ELR (cell line): ENCODE data around the gene KIF16B.
"Not testable (repeated sequence)": the region's sequence is repeated elsewhere in the genome, so short reads cannot be mapped to it uniquely, and the experiment has no call there.

Experiments
- DNase-seq: peaks from one replicate; pipeline ENCODE4 v3.0.0-alpha.2; 2015; ENCODE audit warnings: low read depth

KIF16B gene

DNA sequence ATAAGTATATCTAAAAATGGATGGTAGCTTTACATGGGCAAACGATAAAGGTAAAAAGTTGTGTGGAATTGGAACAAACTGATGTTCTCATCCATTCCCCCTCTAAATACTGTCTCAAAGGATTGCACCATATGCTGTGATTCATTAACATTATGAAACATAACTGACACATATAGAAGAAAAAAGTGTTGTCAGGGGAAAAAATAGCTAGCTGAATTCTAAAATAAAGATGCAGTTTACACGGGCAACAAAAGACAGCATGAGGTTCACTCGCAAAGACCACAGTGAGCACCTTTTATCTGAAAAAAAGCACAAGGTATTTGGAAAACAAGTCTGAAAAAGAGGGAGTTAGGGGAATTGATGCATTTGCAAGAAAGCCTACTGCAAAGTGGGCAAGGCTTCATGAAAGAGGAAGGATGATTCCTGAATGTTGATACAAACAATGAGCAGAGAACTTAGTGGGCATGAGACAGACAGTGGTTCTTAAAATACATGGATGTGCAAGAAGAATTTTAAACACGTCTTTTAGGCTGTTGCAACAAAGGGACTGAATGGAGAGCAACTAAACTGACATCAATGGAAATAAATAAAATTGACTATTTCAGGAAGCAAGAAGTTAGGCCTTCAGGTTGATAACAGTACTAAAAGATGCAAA lies 280.9 kb downstream of the KIF16B start:
- no peak for DNase-seq

DNA sequence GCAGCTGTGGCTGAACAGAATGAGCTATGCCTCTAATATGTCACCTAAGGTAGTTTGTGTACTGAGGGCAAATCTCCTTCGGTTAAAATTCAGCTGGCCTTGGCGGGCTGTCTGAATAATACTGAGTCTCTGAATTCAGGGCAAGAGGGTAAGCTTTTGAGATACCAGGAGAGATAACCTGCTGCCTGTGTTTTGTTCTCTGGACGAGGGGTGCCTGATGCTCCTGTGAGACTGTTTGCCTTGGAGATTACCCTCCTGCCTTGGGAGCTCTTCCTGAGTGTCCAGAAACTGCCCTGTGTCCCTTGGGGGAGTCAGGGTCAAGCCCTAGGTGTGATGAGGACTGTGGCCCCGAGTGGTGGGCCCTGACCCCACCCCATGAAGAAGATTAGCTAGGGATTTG lies 282.9 kb downstream of the KIF16B start:
- DNase-seq: no peak

DNA sequence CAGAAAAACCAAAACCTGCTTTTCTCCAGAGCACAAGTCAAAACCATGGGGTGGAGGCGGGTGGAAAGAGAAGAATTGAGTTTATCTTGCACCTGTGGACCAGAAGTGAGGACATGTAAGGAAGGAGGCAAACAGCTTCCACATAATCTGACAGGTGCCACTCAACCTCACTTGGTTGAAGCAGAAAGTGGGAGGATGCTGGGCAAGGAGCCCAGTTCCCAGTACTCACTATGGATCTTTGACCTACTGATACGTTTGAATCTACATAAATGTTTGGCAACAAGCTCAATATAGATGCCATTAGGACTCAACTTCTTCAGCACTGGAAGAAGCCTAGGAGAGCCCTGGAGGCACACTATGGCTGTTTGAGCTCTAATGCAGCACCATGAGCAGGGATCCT lies 285.5 kb downstream of the KIF16B start:
- no peak for DNase-seq

DNA sequence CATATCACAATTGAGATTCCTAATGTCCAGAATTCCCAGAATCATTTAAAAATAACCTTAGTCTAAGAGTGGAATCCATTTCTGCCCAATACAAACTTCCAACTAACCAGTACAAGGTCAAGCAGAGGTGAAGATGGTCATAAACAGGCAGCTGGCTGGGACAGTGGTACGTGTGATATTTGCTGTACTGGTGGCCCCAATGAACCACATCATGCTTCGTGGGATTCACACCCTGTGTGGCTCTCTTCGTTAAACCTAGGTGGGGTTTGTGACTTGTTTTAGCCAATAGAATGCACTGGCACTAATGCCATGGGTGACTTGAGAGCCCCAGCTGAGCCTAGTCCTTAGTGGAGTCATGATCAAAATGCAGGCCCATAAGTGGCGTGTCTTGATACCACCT lies 286.6 kb downstream of the KIF16B start:
- DNase-seq: no peak

DNA sequence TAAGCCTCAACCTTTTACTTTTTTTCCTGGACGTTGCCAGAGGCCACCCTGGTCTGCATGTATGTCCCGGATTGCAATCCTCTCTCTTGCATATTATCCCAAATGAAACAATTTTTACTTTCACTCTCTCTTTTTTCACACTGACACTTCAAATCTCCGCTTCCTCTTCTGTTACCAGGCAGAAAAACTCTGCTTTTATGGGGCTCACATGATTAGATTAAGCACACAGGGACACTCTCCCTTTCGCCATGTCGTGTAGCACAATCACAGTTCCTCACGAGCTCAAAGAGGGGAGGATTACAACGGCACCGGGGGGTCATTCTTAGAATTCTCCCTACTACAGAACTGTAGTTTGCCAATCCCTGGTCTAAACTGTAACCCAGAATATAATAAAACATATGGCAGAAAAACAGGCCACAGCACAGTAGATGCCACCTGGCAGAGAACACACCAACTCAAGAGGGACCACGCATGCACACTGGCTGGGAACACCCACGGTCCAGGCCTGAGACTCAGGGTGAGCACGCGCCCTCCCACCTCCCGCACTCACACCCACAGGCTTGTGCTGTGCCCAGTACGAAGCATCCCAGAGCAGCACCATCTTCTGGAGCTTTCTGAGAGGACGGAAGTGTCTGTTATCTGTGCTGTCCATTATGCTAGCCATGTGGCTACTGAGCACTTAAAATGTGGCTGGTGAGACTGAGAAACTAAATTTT lies 288.7 kb downstream of the KIF16B start:
- no peak for DNase-seq

DNA sequence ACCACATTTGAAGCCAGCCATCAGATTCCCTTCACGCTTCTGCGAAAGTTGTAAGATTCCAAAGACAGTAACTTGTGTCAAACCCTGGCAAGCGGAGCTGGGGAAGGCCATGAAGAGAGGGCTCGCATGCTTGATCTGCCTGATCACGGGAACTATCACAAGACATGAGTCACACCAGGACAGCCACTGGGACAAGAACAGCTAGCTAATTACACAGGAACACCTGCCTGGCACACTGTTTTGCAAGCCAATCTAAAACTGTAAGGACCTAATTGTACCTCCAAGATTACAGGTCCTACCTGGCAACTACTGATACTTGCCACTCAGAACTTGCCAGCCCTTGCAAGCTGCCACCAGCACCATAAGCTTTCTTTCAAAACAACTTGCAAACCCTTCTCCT lies 289.3 kb downstream of the KIF16B start:
- no peak for DNase-seq

DNA sequence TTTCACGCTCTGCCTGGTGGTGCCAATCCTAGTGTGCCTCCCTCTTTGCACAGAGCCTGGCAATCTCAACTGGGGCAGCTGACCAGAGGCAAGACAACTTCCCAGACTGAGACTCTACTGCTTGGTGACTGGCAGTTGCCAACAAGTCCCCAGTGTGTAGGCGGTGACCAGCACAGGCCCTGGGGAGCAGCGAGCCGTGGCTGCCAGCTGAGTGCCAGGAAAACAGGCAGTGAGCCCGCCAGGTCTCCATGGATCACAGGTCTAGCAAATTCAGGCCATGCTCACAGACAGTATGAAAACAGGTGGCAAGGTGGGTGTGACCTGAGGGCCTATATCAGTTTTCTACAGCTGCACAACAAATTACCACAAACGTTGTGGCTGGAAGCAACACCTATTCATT lies 289.9 kb downstream of the KIF16B start:
- no peak for DNase-seq

DNA sequence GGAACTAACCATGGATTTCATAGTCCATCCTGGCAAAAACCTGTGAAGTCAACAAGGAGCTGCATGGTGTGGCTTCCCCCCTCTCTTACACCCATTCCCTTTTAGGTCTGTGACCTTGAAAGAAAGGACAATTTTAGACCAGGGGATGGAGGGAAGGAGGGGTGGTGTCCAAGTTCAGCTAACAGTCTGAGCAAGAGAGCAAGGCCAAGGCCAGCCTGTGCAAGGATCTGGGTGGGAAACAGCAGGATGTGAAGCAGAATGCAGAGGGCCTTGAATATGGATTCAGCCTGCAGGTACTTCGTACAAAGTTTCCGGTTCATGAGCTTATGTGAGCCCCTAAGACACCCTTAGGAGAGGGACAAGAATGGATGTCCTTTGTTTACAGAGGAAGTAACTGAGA lies 293.0 kb downstream of the KIF16B start:
- no peak for DNase-seq

DNA sequence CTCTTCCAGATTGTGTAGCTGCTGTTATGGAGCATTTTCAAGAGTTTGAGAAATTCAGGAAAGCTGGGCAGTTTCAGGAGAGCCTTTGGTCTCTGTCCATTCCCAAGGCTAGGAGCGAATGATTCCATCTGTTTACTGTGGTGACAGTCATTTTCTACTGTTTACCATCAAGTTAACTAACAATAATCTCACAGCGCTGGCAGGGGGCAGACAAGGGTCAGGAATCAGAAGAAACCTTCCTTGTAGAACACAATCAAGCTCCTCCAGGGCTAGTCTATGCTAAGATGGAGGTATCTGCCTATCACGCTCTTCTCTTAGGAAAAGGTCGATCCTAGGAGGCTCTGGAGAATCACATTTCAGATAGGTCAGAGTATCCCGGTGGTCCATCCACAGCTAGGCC lies 293.9 kb downstream of the KIF16B start:
- DNase-seq: peak; percentile 3

DNA sequence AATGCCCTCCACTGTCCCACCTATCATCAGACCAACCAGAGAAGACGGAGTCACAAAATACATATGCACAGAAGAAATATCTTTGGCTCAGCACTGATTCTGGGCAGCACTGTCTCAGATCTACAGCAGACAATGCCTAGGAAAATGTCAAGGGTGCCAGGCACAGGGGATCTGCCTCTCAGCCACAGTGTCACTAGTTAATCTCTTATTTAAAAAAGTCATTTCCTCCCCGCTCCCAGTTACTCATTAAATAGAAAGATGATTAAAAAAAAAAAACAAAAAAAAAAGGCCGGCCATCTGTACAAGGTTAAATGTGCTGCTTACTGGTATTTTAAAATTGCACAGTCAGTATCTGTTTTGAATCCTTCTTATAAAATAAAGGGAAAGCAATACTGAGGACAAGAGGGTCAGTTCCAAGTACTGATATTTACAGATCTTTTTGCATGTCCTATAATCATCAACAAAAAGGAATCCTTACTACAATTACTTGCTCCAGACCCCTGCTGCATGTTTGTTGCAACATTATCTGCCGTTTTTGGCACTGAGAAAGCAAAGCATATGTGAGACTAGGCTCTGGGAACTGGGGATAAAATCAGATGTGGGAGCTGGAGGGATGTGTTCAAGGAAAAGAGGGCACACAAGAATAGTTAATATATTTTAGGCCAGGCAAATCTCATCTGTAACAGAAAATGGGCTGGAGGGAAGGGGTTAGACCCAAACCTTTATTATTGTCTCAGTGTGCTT lies 299.3 kb downstream of the KIF16B start:
- no peak for DNase-seq

DNA sequence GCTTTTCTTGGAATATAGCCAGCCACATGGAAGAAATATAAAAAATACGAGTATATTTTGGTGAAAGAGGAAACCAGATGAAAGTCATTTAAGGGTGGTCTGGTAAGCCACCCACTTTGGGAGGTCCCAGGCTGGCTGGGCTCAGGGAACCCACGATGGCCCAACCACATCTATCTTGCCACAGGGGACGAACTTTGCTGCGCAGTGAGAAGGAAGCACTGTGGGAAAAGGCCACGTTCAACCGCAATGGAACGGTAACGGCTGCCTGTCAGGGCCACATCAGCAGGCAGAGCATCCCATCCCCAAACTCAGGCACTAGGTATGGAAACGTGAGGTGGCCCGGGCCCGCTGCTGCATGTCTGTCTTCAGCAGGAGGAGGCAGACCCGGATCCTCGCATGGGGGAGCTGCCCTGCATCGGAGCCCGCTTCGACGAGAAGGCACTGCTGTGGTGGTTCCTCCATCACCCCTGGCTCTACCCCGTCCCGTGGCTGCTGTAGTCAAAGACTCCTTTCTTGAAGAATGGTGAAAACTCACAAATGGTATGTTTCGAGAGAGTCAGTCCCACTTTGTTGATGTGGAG lies 300.4 kb downstream of the KIF16B start:
- DNase-seq: no peak

DNA sequence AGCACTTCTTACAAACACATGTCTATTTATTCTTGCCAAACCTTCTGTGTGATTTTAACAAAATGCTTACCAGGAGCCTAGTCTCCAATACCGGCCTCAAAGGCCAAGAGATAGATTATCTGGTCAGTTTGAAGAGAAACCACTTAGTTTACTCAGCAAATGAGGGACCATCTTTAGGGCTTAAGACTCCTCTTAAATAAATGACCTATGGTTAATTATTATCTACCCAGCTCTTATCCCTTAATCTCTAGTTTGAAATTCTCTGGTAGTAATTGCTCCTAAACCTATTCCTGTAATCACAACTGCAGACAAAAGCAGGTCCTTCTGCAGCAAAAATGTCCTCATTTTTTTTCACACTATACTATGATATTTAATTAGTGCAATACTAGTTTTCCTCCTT lies 301.8 kb downstream of the KIF16B start:
- DNase-seq: no peak

DNA sequence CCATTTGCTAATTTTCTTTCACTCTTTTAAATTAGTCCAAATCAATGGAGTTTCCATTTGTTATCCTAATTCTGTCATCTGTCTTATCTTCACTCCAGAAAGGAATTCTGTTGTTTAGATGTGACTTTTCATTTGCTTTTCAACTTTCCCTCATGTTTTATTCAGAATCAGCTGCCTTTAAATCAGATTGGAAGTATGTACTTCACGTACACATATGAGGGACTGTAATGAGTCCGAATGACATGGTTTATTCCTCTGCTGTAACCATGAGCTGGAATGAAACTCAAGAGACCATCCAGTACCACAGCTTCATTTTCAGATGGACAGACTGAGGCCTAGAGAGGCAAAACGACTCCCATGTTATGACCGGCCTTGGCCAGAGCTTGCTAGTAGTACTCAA lies 302.3 kb downstream of the KIF16B start:
- DNase-seq: no peak

DNA sequence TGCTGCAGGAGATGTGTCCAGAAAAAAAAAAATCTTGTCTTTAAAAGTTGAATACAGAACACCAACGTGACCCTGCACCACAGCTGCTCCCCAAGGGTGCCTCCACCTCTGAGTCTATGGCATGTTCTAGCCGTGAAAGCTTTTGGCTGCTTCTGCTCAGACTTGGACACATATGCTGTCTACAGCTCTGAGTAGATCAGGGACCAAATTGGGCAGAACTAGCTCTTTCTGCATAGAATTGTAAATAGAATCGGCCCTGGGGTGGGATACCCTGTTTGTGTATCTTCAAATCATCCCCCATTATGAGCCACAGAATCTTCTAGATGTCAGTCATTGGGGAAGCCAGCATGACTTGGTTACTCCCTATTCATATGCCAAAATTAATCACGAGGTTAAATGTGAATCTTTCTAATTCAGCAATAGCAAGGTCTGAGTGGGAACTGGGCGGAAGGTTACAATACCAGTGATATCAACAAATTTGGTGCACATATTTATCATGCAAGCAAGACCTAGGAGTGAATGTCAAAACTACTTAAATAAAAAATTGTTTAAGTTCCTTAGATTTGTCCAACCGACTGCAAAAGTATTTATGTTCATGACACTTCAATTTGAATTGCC lies 302.8 kb downstream of the KIF16B start:
- DNase-seq: no peak

DNA sequence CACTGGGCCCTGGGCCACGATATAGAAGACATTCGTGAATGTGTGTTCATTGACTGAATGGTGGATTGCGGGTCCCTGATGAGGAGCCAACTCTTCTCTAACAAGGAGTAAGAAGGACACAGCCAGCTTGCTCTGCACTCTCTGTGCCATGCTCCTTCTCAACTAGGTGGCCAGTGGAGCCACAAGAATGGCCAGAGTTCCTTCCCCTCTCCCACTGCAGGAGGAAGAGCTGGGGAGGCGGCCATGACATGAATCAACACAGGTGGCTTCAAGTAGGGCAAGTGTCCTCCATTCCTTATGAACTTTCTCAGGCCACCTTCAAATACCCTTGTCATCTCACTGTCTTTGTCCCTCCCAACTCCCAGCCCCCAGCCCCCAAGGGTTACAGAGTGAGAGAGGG lies 305.7 kb downstream of the KIF16B start:
- no peak for DNase-seq

DNA sequence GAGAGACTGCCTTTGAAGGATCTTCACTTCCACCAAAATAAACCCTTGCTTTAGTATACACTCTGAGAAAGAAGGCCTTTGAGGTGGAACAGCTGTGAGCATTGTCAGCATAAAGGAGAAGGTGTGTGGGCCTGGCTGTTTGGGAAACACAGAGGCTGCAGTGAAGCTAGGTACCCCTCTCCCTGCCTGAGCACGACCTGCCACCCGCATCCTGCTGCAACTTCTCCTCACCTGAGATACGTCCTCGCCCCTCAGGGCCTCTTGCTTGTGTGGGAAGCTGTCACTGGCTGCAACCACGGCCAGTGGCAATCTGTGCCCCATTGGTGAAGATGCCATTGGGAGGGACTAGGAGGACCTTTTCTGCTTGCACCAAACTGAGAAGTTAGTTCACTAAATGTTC lies 307.9 kb downstream of the KIF16B start:
- no peak for DNase-seq

DNA sequence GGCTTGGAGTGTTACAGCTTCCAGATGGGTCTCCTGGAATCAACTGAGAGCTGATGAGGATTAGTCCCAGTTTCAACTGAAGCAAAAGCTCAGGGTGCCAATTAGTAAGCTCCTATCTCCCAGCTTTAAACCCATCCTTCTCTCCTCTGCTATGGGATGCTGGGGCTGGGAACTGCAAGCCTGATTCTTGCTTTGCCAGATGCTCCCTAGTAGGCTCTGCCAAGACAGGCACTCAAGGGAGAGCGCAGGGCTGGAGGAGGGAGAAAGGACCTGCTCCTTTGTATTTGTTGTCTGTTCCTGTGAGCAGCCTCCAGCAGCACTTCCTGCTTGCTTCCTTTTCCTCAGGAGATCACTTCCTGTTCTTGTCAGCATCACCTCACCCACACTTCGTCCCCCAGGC lies 309.7 kb downstream of the KIF16B start:
- DNase-seq: no peak

DNA sequence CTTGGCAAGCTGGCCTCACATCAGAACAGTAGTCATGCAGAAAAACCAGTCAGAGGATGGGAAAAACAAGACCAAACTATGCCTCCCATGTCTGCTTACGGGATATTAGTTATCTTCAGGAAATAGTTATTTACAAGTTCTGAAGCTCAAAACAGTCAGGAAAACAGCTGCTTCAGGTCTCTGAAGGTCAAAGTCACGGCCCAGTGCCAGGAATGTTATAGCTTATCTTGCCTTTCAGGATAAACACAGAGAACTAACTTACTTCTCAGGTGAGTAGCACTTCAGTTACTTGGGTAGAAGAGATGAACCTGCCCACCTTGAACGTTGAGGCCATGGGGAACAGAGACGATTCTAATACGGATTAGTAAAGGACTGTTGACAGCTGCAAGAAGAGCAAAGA lies 310.7 kb downstream of the KIF16B start:
- DNase-seq: no peak

DNA sequence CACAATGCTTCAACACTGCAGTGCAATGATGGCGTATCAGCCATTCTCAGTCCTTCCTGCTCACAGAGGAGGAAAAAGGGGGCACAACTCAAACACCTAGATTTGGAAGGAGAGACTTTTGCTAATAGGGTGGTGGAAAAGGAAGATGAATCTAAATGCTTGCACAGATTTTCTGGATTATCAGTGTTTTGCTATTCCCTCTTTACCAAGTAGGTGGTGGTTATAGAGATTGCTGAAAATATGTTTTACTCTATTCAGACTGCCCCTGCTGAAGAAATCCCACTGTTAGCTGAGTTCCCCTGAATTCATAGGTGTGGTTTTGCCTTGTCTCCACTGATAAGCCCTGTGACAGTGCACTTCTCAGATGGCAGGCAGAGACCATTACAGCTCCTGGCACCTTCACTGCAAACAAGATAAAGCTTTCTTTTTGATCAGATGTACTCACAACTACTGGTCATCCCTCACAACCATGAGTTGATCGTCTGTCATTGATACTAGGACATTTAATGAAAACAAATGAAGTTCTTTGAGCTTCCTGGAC lies 311.4 kb downstream of the KIF16B start:
- no peak for DNase-seq

DNA sequence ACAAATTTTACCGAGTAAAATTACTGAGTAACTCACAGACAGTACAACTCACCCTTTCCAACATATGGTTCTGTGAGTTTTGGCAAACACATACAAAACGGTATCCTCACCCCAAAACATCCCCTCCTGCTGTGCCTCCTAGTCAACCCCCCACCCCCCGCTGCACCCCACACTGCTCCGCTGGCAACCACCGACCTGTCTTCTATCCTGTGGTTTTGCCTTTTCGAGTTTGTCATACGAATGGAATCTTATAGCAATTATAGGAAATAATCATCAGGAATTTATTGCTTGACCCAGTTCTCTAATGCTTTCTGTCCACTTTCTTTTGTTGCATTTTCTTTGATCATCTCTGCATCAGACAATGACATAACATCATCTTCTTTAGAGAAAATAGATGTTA lies 312.3 kb downstream of the KIF16B start:
- DNase-seq: peak; percentile 26

DNA sequence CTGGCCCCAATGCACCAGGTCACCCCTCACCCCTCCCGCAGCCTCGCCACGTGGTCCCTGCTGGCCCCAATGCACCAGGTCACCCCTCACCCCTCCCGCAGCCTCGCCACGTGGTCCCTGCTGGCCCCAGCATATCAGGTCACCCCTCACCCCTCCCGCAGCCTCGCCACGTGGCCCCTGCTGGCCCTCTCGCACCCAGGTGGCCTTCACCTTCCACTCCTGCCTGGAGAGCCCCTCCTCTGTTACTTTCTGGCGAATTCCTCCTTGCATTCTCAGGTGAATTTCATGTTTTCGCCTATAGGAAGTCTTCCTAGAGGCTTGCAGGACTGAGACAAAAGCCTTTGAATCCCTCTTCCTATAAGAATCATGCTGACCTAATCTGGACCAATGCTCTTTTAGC lies 313.1 kb downstream of the KIF16B start:
- not testable (repeated sequence) for DNase-seq

DNA sequence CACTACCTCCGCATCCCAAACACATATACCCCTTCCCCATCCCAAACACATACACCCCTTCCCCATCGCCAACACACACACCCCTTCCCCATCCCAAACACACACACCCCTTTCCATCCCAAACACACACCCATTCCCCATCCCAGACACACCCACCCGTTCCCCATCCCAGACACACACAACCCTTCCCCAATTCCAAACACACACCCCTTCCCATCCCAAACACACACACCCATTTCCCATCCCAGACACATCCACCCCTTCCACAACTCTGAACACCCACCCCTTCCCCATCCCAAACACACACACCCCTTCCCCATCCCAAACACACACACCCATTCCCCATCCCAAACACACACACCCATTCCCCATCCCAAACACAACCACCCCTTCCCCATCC lies 314.5 kb downstream of the KIF16B start:
- DNase-seq: no peak
